ENCODE results near the gene JARID2.
A peak's percentile ranks its signal among the peaks of the same experiment; 100 is the strongest.

Gene JARID2

GRCh38 chr6:15242503-15242902 is 3.4 kb upstream of the JARID2 start:
- TF ChIP-seq GATA3 (IDR thresholded peaks at IDR 0.05; ENCODE audit: low read depth, low read length) = no peak

GRCh38 chr6:15242937-15243614 is 2.8 kb upstream of the JARID2 start:
- TF ChIP-seq GATA3 (IDR thresholded peaks at IDR 0.05; ENCODE audit: low read depth, low read length) (no peak), GATA2 (IDR thresholded peaks at IDR 0.05; ENCODE audit: low read depth, low read length) (no peak)

GRCh38 chr6:15243910-15244619 is 1.8 kb upstream of the JARID2 start:
- TF ChIP-seq GATA2 (IDR thresholded peaks at IDR 0.05; ENCODE audit: low read depth, low read length) (no peak), GATA3 (IDR thresholded peaks at IDR 0.05; ENCODE audit: low read depth, low read length) (no peak)

- no peak for TF ChIP-seq GATA3 (IDR thresholded peaks at IDR 0.05; ENCODE audit: low read depth, low read length)
Measured at GRCh38 chr6:15244620-15245360, 1.1 kb upstream of the JARID2 start.

GRCh38 chr6:15246217-15246665 is 372 bp downstream of the JARID2 start:
- no peak for TF ChIP-seq GATA3 (IDR thresholded peaks at IDR 0.05; ENCODE audit: low read depth, low read length)
- TF ChIP-seq GATA2 (IDR thresholded peaks at IDR 0.05; ENCODE audit: low read depth, low read length) = no peak

GRCh38 chr6:15246666-15247499 is 1.0 kb downstream of the JARID2 start:
- TF ChIP-seq GATA2 (IDR thresholded peaks at IDR 0.05; ENCODE audit: low read depth, low read length) (peak; percentile 40; the same call in 1 of the 2 replicates), GATA3 (IDR thresholded peaks at IDR 0.05; ENCODE audit: low read depth, low read length) (no peak)

- TF ChIP-seq GATA2 (IDR thresholded peaks at IDR 0.05; ENCODE audit: low read depth, low read length) (peak; percentile 41), GATA3 (IDR thresholded peaks at IDR 0.05; ENCODE audit: low read depth, low read length) (peak; percentile 47)
Measured at GRCh38 chr6:15247500-15248450, 1.9 kb downstream of the JARID2 start.

- TF ChIP-seq GATA3 (IDR thresholded peaks at IDR 0.05; ENCODE audit: low read depth, low read length) (no peak), GATA2 (IDR thresholded peaks at IDR 0.05; ENCODE audit: low read depth, low read length) (no peak)
Measured at GRCh38 chr6:15248451-15249370, 2.8 kb downstream of the JARID2 start.

- TF ChIP-seq GATA2 (IDR thresholded peaks at IDR 0.05; ENCODE audit: low read depth, low read length) = no peak
- TF ChIP-seq GATA3 (IDR thresholded peaks at IDR 0.05; ENCODE audit: low read depth, low read length) = no peak
Measured at GRCh38 chr6:15249371-15250019, 3.6 kb downstream of the JARID2 start.

GRCh38 chr6:15250187-15251168 is 4.6 kb downstream of the JARID2 start:
- TF ChIP-seq GATA3 (IDR thresholded peaks at IDR 0.05; ENCODE audit: low read depth, low read length) (no peak), GATA2 (IDR thresholded peaks at IDR 0.05; ENCODE audit: low read depth, low read length) (no peak)

Measured in SH-SY5Y (cell line).